Measurements from ENCODE around the gene PLCD1.
A peak's percentile ranks its signal among the peaks of the same experiment; 100 is the strongest.
"Not testable (repeated sequence)": the region's sequence is repeated elsewhere in the genome, so short reads cannot be mapped to it uniquely, and the experiment has no call there.

The PLCD1 gene

DNA sequence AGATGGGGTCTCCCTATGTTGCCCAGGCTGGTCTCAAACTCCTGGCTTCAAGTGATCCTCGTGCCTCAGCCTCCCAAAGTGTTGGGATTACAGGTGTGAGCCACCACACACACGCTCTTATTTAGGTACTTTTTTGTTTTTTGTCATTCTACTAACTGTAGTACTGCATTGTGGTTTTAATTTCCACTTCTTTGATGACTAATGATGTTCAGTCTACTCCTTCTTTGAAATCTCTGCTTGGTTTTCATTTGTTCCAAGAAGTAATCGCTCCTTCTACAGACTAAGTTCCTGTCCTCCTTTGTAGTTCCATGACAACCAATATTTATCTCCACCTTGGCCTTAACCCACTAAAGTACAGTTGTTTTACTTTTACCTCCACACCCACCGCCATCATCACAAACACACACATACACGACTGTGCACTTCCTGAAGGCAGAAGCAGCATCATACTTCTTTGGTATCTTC, 9.0 kb upstream of the PLCD1 start:
- no peak for DNase-seq

- DNase-seq: no peak
These were observed 7.5 kb upstream of the PLCD1 start for GRCh38 chr3:38036906-38037305.

- DNase-seq: no peak
These were observed 6.8 kb upstream of the PLCD1 start for GRCh38 chr3:38036286-38036685.

DNA sequence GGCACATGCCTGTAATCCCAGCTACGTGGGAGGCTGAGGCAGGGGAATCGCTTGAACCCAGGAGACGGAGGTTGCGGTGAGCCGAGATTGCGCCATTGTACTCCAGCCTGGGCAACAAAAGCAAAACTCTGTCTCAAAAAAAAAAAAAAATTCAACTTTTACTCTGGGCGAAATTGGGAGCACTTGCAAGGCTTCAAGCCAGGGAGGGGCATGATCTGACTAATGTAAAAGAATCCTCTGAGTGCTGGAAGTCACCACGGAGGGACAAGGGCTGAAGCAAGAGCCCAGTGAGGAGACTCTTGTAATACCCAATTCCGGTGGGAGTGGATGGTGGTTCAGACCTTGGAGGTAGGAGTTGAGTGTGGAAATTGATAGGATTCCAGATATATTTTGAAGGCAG, 4.9 kb upstream of the PLCD1 start:
- DNase-seq: not testable (repeated sequence)

- not testable (repeated sequence) for DNase-seq
These were observed 4.1 kb upstream of the PLCD1 start for GRCh38 chr3:38033586-38033985.

DNA sequence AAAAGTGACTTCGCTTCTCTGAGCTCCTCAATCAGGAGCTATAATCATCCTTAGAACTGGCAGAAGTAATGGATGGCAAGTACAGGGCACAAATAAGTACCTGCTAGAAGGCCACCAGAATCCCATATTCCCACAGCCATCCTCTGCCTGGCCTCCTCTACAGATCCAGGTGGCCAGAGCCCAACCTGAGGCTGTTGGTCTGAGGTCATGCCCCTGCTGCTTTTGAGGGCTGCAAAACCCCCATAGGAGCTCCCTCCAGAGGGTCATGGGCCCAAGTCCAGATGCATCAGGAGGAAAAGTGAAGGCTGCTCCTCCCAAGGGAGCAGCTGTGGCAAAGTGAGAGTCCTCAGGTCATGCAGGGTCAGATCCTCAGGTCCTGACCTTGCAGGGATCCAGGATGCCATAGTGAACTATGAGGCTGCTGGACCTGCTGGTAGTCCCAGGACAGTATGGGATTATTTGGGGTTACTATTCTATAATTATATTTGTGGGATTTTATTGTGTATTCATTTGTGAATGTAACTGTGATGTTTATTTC, 3.0 kb upstream of the PLCD1 start:
- DNase-seq: no peak

GRCh38 chr3:38031022-38031994, 1.9 kb upstream of the PLCD1 start:
- peak in 5 of 56 donors; percentile 23 to 43 (median 32) for DNase-seq

DNA sequence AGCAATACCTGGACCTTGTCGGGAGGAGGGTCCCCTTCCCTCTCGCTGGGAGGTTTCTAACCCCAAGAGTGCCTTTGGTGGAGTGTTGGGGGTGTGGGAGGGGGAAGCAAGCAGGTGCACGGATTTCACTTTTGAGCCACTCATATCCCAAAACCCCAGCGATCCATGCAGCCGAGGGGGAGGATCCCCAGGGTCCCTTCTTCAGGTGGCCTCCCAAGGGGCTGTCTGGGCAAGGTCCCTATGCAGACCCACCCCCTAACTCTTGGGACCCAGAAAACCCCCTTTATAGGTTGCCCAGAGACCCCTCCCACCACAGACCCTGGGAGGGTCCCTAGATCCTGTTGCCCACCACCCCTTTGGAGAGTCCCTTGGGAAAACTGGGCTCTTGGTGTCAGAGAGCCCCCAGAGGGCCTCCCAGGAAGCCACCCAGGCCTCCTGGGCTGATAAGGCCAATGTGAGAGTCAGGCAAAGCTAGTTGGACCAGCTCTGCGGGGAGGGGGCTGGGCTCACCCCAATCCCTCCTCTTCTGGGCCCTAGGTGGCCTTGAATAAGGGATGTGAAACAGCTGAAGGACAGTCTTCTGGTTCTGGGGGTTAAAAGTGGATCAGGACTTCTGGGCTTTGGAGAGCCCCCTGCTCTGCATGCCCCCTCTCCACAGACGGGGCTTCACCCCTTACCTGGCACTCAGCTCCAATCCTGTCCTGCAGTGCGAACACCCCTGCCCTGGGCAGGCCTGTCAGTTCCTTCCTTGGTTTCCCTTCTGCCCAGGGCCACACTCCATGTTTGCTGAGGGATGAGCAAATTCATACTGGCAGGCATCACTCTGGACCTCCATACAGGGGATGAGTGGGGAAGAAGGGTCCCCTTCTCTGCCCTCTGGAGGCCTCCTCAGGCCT, 932 bp upstream of the PLCD1 start:
- DNase-seq: no peak

DNA sequence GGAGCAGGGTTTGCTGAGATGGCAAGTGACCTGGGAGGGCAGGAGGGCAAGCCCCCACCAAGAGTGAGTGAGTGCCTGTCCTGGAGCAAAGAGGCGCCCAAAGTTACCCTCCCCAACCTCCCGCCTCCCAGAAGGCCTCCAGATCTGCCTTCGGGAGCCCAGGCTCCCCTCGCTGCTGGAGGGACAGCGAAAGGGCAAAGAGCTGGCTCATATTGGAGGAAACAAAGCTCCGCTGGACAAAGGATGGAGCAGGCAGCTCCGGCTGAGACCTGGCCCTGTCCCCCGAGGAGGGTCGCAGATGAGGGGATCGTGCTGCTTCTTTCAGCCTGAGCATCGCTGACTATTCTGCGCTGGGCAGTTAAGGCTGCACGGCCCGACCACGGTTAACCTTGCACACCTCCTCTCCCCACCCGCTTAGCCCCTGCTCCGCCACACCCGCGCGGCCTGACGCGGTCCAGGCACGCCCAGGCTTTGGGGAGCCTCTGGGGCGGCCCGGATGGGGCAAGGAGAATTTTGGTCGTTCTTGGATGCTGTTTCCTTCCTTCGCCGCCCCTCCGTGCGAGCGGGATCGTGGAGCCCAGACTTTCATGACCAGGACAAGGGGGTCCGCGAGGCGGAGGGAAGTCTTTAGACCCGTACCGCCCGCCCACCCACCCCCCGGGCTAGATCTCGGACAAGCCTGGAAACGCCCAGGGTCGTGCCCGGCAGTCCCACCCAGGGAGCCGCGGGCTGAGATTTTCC, 651 bp downstream of the PLCD1 start:
- DNase-seq: peak in 1 of 56 donors; percentile 33

DNA sequence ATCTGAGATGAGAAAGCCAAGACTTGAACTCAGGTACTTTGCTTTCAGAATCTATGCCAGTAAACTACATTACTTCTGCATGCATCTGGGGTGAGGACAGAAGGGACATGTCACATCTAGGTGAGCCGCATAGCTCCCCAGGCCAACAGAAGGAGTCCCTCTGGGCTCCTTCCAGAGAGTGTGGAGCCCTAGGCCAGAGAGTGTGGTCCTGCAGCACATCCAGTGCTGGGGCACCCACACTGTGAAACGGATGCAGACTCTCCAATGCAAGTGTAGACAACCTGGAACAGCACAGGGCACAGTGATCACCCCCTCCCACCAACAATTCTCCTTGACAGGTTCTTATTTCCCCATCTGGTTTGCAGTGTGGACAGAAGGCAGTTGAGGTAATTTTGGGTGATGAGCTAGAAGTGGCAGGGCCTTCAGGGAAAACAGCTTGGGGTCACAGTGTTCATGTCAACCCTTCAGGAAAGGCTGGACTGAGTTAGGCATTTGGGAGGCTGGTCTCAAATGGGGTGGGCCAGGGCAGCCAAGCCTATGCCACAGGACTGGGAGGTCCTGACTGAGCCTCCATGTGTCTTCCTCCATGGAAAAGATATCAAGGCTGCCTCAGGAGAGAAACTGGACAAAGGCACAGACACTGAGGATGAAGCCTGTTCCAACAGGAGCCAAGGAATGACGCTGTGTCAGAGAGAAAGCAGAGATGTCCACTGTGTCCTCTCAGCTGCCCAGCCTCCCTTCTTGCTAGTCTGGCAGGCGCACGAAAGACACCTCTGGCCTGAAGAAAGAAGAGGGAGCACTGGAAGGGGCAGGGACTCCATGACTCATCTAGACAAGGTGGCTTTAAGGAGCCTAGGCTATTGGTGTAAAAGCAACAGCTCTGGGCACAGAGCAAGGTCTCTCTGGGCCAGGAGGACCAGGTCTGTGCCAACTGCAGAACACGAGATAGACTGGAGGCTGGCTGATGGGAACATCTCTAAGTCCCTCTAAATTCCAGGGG, 1.7 kb downstream of the PLCD1 start:
- no peak for DNase-seq

- no peak for DNase-seq
These were observed 2.6 kb downstream of the PLCD1 start for GRCh38 chr3:38026856-38027255.

- no peak for DNase-seq
These were observed 6.3 kb downstream of the PLCD1 start for GRCh38 chr3:38022896-38023709.

- no peak for DNase-seq
These were observed 7.1 kb downstream of the PLCD1 start for GRCh38 chr3:38022301-38022700.

GRCh38 chr3:38021196-38021595, 8.2 kb downstream of the PLCD1 start:
- DNase-seq: no peak

GRCh38 chr3:38020342-38020726, 9.1 kb downstream of the PLCD1 start:
- DNase-seq: no peak

- no peak for DNase-seq
These were observed 9.6 kb downstream of the PLCD1 start for GRCh38 chr3:38019658-38020341.

DNA sequence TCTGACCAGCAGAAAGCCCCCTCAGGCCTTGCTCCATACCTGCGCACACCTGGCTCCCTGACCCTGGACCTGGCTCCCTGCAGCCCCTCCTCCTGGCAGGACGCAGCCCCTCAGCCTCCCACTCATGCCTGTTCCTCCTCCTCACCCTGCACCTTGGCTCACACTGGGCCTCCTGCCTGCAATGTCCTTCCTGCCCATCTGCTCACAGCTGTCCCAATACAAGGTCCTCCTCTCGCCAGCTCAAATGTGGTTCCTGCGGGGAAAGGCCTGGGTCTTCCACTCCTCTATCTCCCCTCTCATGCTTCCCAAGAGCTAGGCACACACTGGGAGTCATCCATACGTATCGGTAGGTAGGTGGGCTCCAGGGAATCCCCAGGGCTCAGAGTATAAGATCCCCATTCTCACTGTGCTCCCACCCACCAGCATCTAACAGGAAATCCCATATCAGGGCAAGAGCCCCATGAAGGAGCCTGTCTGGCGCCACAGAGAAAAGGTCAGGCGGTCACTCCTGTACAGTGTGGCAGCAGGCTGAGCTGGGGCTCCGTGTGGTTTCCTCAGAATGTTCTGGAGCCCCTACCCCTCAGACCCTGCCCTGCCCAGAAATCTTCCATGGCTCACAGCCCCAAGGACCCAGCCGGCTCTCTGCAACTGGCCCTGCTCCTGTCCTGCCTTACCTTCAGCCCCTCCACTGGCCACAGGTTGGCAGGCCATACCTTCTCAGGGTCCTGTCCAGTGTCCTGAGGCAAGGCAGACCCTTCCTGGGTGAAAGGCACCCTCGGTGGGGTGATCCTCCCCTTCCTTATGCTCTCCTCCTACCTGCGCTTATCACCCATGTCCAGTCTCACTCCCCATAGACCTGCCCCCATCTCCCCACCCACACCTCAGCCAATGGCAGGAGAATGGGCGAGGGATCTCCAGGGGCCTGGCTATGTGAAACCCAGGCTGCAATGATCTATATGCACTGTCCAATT, 10.9 kb downstream of the PLCD1 start:
- no peak for DNase-seq
